ENCODE measurements around the gene GMDS. TPM values are rescaled to one million over a fixed set of nuclear protein-coding genes. Genes with fewer than 3 reads are reported as not detected.
"Not testable (repeated sequence)": the region's sequence is repeated elsewhere in the genome, so short reads cannot be mapped to it uniquely, and the experiment has no call there.

The GMDS gene
- polyA plus RNA-seq, 1 experiment = 7.1 TPM

GRCh38 chr6:1698527-1698926 lies 546.9 kb downstream of the GMDS start:
- no peak for TF ChIP-seq CTCF (IDR thresholded peaks at IDR 0.05; ENCODE audit: insufficient read depth, low read depth, low read length)
- ChIA-PET CTCF (interaction anchor here (1.1 to 2.3 kb wide), 3 partner anchors 11 to 406 kb away, joined by 3 to 12 read pairs (median 6); no protein-coding TSS in a partner anchor), POLR2A (no interaction called here)
- Histone ChIP-seq H3K27me3 (ENCODE audit: control insufficient read depth, insufficient read depth, low read length) (no peaks in the 10 kb centered on the region), H3K36me3 (ENCODE audit: control insufficient read depth, insufficient read depth, low read length) (no peaks in the 10 kb centered on the region), H3K4me3 (ENCODE audit: low read depth, low read length) (no peak overlapping the region)
- no peak for DNase-seq (ENCODE audit: low read depth)

GRCh38 chr6:1697688-1698351 lies 547.6 kb downstream of the GMDS start:
- no peak overlapping the region for H3K4me3 ChIP-seq (ENCODE audit: low read depth, low read length)
- H3K36me3 ChIP-seq (ENCODE audit: control insufficient read depth, insufficient read depth, low read length) = no peaks in the 10 kb centered on the region
- no peaks in the 10 kb centered on the region for H3K27me3 ChIP-seq (ENCODE audit: control insufficient read depth, insufficient read depth, low read length)
- no peak for DNase-seq (ENCODE audit: low read depth)
- ChIA-PET POLR2A (no interaction called here), CTCF (interaction anchor here (1.1 to 1.8 kb wide), 2 partner anchors 12 to 407 kb away, joined by 3 to 6 read pairs; no protein-coding TSS in a partner anchor)
- TF ChIP-seq CTCF (IDR thresholded peaks at IDR 0.05; ENCODE audit: insufficient read depth, low read depth, low read length) = no peak

- CTCF ChIA-PET = interaction anchor here (0.8 to 2.4 kb wide), 4 partner anchors 10 to 407 kb away, joined by 3 to 12 read pairs (median 3); no protein-coding TSS in a partner anchor
Observed at GRCh38 chr6:1696463-1696850, 548.9 kb downstream of the GMDS start.

GRCh38 chr6:1695546-1696462 lies 549.6 kb downstream of the GMDS start:
- no peak for DNase-seq (ENCODE audit: low read depth)
- Histone ChIP-seq H3K4me3 (ENCODE audit: low read depth, low read length) (no peak overlapping the region), H3K27me3 (ENCODE audit: control insufficient read depth, insufficient read depth, low read length) (no peaks in the 10 kb centered on the region), H3K36me3 (ENCODE audit: control insufficient read depth, insufficient read depth, low read length) (no peaks in the 10 kb centered on the region)
- no peak for TF ChIP-seq CTCF (IDR thresholded peaks at IDR 0.05; ENCODE audit: insufficient read depth, low read depth, low read length)
- ChIA-PET CTCF (interaction anchor here (0.8 to 2.4 kb wide), 4 partner anchors 9 to 407 kb away, joined by 3 to 12 read pairs (median 3); no protein-coding TSS in a partner anchor), POLR2A (interaction anchor here (0.6 to 1.0 kb wide), 3 partner anchors 9 to 126 kb away, joined by 3 to 19 read pairs (median 3); partner anchors contain the start of gene FOXC1)

More at GRCh38 chr6:1696463-1696850, 548.9 kb downstream of the GMDS start:
- Histone ChIP-seq H3K4me3 (ENCODE audit: low read depth, low read length) (no peak overlapping the region), H3K36me3 (ENCODE audit: control insufficient read depth, insufficient read depth, low read length) (no peaks in the 10 kb centered on the region), H3K27me3 (ENCODE audit: control insufficient read depth, insufficient read depth, low read length) (no peaks in the 10 kb centered on the region)
- TF ChIP-seq CTCF (IDR thresholded peaks at IDR 0.05; ENCODE audit: insufficient read depth, low read depth, low read length) = no peak
- no peak for DNase-seq (ENCODE audit: low read depth)
- POLR2A ChIA-PET = no interaction called here

- CTCF ChIA-PET; POLR2A ChIA-PET; H3K27me3 ChIP-seq (ENCODE audit: control insufficient read depth, insufficient read depth, low read length); H3K4me3 ChIP-seq (ENCODE audit: low read depth, low read length); DNase-seq (ENCODE audit: low read depth); H3K36me3 ChIP-seq (ENCODE audit: control insufficient read depth, insufficient read depth, low read length): not testable (repeated sequence)
Observed at GRCh38 chr6:1691828-1692227, 553.6 kb downstream of the GMDS start.

- DNase-seq (ENCODE audit: low read depth); H3K4me3 ChIP-seq (ENCODE audit: low read depth, low read length); H3K36me3 ChIP-seq (ENCODE audit: control insufficient read depth, insufficient read depth, low read length); POLR2A ChIA-PET; H3K27me3 ChIP-seq (ENCODE audit: control insufficient read depth, insufficient read depth, low read length); CTCF ChIA-PET: not testable (repeated sequence)
Observed at GRCh38 chr6:1690656-1691055, 554.7 kb downstream of the GMDS start.

All from BJ (cell line).